WTC11 (cell line): ENCODE results near the gene MSI2.

ENCODE experiments used
- CTCF ChIP-seq: fragments of 200-600 bp; IDR thresholded peaks from 2 replicates; pipeline ENCODE4 v1.8.0; 2022; ENCODE audit warnings: antibody characterized with exemption
- IRF1 ChIP-seq: sonication (generic); formaldehyde crosslinking; IDR thresholded peaks from 2 replicates; pipeline ENCODE4 v1.8.0; 2023; ENCODE audit warnings: missing genetic modification reagents
- MAX ChIP-seq: sonication (generic); formaldehyde crosslinking; IDR thresholded peaks from 2 replicates; pipeline ENCODE4 v1.8.0; 2022; ENCODE audit warnings: mild to moderate bottlenecking, missing genetic modification reagents
- MXD4 ChIP-seq: fragments of 250-450 bp; sonication (Bioruptor Pico); IDR thresholded peaks from 2 replicates; pipeline ENCODE4 v1.8.0; 2021; ENCODE audit warnings: mild to moderate bottlenecking, moderate library complexity, borderline replicate concordance
- NR2C2 ChIP-seq: sonication (generic); formaldehyde crosslinking; IDR thresholded peaks from 2 replicates; pipeline ENCODE4 v1.8.0; 2022; ENCODE audit warnings: mild to moderate bottlenecking, missing genetic modification reagents
- ZNF138 ChIP-seq: sonication (generic); formaldehyde crosslinking; conservative IDR thresholded peaks from 2 replicates; pipeline ENCODE4 v1.8.1; 2022; ENCODE audit warnings: mild to moderate bottlenecking, moderate library complexity, missing genetic modification reagents

- TF ChIP-seq CTCF, result no peak
- no peak for TF ChIP-seq NR2C2 (CRISPR knock-in tag)
- TF ChIP-seq ZNF138 (CRISPR knock-in tag), result no peak
- no peak for TF ChIP-seq MAX
- TF ChIP-seq MXD4, result no peak
- no peak for TF ChIP-seq IRF1 (CRISPR knock-in tag)
These were observed 456.8 kb downstream of the MSI2 start for GRCh38 chr17:57713140-57713539.
